Measurements from ENCODE around the gene SMC4.
A peak's percentile ranks its signal among the peaks of the same experiment; 100 is the strongest.
"Not testable (repeated sequence)": the region's sequence is repeated elsewhere in the genome, so short reads cannot be mapped to it uniquely, and the experiment has no call there.

SMC4 gene

DNA sequence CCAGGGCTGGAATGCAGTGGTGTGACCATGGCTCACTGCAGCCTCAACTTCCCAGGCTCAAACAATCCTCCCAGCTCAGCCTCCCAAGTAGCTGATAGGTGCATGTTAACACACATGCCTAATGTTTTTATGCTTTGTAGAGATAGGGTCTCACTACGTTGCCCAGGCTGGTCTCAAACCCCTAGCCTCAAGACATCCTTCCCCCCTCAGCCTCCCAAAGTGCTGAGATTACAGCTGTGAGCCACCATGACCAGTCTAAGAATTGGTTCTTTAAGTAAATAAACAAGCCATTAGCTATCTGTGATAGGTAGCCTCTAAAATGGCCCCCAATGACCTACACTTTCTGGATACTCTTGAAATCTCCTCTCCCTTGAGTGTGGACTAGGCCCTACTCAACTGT lies 46.4 kb downstream of the SMC4 start:
- DNase-seq (ENCODE audit: low read depth) = no peak

DNA sequence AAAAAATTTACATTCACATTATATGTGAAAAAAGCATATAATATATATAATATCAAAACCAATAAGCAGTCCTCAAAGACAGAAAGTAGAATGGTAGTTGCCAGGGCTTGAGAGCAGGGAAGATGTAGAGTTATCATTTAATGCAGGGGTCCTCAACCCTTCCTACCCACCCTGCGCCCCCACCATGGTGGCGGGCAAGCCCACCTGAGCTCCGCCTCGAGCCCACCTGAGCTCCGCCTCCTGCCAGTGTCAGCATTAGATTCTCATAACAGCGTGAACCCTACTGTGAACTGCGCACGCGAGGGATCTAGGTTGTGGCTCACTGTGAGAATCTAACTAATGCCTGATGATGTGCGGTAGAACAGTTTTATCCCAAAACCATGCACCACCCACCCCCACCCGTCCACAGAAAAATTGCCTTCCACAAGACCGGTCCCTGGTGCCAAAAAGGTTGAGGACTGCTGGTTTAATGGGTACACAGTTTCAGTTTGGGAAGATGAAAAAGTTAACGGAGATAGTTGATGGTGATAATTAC lies 47.1 kb downstream of the SMC4 start:
- DNase-seq (ENCODE audit: low read depth) = no peak

- peak; percentile 62 for DNase-seq (ENCODE audit: low read depth)
Measured at GRCh38 chr3:160447544-160447943, 48.1 kb downstream of the SMC4 start.

GRCh38 chr3:160448845-160449635 lies 49.6 kb downstream of the SMC4 start:
- DNase-seq (ENCODE audit: low read depth) = peak; percentile 50

DNA sequence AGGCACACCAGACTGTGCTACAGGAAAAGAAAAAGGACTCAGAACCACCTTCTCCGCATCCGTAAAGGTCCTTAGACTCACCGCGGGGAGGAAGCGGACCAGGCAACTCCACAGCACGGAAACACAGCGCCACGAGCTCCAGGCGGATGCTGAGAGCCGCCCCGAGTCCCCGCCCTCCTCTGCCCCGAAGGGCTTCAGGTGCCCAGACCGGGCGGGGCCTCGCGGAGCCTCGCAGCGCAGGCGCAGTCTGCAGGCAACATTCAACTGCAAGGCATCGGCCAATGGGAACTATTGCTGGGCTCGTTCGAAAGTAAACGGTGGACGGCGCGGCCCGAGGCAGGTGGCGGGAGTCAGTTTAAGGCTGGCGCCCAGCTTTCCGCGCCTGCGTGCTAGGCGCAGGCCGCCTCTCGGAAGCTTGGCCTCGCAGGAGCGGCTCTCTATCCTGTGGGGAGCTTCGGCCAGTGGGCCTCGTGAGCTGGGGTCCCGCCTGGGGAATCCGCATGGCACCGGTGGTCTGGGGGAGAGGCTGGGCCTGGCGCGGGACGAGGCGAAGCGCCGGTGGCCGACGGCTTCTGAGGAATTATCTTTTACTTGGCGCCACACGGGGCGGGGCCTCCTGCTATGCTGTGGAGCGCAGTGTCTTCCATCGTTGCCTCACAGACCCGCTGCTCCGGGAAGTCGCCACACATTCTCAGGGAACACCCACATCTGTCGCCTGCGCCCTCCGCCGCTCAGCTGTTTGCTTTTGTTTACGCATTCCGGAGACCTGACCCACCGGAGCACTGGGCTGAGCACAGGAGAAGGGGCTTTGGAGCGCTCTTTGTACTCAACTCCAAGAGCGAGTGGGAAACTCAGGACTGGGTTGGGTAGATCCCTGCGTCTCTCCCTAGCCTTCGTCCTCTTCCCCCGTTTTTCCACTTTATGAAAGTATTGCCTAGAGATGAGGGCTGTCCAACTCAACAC lies 50.5 kb downstream of the SMC4 start, which contains the start of gene TRIM59:
Gene TRIM59, minus strand, starts transcription at position 151 of the 963 bp plus-strand sequence. CDS start 10,603 bp downstream, outside the sequence.
- DNase-seq (ENCODE audit: low read depth) = peak; percentile 98

GRCh38 chr3:160450846-160451245 lies 51.4 kb downstream of the SMC4 start:
- DNase-seq (ENCODE audit: low read depth) = peak; percentile 97

DNA sequence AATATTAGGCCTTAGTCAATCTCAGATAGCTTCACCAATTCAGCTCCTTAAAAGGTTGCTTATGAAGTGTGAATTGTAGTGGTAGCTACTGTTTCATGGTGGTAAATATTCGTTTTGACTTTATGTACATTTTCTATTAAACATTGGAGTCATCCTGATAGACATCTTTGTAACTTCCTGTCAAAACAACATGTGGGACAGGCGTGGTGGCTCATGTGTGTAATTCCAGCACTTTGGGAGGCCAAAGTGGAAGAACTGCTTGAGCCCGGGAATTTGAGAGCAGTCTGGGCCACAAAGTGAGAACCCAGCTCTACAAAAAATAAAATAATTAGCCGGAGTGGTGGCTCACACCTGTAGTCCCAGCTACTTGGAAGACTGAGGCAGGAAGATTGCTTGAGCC lies 52.2 kb downstream of the SMC4 start:
- peak; percentile 76 for DNase-seq (ENCODE audit: low read depth)

GRCh38 chr3:160452251-160452650 lies 52.8 kb downstream of the SMC4 start:
- not testable (repeated sequence) for DNase-seq (ENCODE audit: low read depth)

GRCh38 chr3:160454995-160455394 lies 55.5 kb downstream of the SMC4 start:
- no peak for DNase-seq (ENCODE audit: low read depth)

DNA sequence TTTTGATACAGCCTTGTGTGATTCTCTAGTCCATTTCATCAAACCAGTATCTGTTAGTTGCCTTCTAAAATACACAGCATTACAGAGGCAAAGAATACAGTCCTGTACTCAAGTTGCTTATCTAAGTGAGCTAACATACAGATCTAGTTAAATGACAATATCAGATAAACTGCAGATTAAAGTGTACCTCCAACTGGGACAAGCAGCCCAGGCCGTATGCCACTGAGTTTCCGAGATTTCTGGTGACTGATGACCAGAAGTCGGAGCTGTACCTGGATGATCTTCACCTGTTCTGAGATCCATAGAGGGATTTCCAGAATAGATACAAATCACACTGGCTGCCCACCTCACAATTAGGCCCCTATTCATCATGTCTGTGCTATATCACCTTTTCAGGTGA lies 56.4 kb downstream of the SMC4 start:
- DNase-seq (ENCODE audit: low read depth) = no peak

DNA sequence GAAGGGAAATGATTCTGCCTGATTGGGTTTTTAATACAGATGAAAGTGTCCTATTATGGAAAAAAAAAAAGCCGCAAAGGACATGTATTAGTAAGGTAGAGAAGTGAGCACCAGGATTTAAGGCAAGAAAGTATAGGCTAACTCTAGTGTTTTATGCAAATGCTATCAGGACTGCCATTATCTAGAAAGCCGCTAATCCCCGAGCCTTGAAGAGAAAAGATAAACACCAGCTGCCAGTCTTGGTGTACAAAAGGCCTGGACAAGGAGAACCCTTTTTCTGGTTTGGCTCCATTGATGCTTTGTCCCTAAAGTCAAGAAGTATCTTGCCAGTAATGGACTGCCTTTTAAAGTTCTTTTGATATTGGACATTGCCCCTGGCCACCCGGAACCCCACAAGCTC lies 58.7 kb downstream of the SMC4 start:
- DNase-seq (ENCODE audit: low read depth) = no peak

GRCh38 chr3:160459450-160459970 lies 60.1 kb downstream of the SMC4 start:
- no peak for DNase-seq (ENCODE audit: low read depth)

DNA sequence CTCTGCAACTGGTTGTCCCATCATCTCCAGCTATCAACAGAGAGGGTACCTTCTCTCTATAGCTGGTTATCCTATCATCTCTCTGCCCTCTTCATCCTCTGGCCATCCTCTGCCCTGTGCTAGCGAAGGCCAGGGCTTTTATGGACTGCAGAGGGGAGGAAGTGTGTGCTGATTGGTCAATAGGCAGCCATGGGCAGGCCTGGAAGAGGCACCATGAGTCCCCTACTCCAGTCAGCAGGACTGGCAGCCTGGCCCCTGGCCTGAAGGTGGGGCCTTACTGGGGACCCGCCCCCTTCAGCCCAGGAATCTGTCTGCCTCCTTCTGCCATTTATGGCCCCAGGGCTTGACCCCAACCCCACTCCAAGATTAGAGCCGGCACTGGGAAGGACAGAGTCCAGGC lies 60.6 kb downstream of the SMC4 start:
- no peak for DNase-seq (ENCODE audit: low read depth)

DNA sequence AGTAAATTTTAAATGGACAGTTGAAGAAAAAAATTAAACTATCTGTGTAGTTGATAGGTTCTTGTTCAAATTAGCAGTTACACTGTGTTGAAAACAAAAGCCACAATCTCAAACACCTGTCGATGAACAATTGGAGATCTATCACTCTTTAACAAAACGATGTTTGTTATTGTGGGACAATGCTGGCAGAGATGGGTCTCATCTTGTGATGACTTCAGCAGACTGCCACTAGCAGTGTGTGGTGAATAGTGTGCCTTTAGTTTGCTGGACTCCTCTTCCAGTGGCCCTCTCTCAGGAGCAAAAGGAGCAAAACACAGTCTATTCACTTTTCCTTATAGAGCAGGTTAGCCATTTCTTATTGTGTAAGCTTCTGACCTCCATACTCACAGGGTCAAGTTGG lies 64.9 kb downstream of the SMC4 start:
- no peak for DNase-seq (ENCODE audit: low read depth)

DNA sequence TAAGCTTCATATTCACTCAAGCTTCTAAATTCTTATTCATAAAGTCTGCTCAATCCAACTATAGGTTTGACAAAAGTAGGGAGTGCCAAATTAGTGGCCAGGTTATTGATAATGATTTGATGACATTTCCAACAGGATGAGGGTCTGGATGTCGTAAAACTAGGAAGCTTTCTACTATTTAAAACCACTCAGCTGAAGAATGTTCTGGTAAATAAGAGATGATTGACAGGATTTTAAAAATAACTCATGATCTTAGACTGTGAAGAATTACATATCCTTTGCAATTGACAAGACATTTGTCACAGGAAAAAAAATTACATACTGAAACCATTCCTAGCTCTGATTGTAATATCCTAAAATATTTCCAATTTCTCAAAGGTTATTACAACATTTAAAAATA lies 65.5 kb downstream of the SMC4 start:
- no peak for DNase-seq (ENCODE audit: low read depth)

DNA sequence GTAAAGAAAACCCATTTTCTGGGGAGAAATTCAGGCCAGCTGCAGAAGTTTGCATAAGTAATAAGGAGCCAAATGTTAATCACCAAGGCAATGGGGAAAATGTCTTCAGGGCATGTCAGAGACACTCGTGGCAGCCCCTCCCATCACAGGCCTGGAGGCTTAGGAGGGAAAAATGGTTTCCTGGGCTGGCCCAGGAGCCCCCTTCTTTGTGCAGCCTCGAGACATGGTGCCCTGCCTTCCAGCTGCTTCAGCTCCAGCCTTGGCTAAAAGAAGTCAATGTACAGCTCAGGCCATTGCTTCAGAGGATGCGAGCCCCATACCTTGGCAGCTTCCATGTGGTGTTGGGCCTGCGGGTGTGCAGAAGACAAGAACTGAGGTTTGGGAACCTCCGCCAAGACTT lies 70.7 kb downstream of the SMC4 start:
- no peak for DNase-seq (ENCODE audit: low read depth)

- DNase-seq (ENCODE audit: low read depth) = no peak
Measured at GRCh38 chr3:160471892-160472291, 72.4 kb downstream of the SMC4 start.

GRCh38 chr3:160472344-160472743 lies 72.9 kb downstream of the SMC4 start:
- DNase-seq (ENCODE audit: low read depth) = no peak

- DNase-seq (ENCODE audit: low read depth) = peak; percentile 94
Measured at GRCh38 chr3:160473221-160473620, 73.8 kb downstream of the SMC4 start.

- peak; percentile 98 for DNase-seq (ENCODE audit: low read depth)
Measured at GRCh38 chr3:160473978-160474377, 74.5 kb downstream of the SMC4 start.

DNA sequence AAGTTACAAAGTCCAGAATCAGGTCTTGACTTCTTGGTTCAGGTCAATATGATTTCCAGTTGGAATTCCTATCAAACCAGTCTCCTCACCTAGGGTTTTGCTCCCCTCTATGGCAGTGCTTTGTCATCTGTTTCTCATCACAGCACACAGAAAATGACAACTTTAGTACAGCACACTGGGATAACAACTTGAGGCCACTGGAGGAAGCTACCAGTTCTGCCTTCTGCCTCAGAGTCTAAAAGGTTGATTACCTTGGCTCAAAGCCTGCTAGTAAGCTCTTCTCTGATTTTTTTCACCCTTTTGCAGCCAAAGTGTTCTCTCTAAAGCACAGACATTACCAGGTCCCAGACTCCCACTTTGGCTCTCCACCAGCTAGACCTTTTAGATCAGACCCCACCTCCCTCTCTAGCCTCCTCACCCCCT lies 75.0 kb downstream of the SMC4 start:
- peak; percentile 76 for DNase-seq (ENCODE audit: low read depth)

DNA sequence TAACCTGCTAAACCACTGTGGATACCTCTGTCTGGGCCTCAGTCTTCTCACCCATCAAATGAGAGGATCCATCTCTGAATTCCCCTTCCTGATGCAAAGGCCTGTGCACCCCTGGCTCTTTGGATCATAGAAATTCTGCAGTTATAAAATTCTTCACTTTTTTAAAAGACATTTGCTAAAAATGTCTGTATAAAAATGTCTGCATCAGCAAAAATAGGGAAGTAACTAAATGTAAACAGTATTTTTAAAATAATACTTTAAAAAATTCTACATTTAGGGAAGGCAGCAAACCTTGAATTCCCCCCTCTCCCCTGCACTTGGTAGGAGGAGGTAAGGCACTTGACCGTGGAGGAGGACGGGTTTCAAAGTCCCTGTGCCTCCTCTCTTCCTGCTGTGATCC lies 75.7 kb downstream of the SMC4 start:
- DNase-seq (ENCODE audit: low read depth) = no peak
